Stimulated activated naive CD4-positive, alpha-beta T cell (primary cell): ENCODE measurements around the gene CSF2.

Experiments
- DNase-seq, 6 experiments: peaks; one replicate each; lab custom pipeline; 2025; lab: John Stamatoyannopoulos, UW

Gene CSF2

GRCh38 chr5:132069994-132070393 lies 3.6 kb upstream of the CSF2 start:
- DNase-seq = no peak

DNA sequence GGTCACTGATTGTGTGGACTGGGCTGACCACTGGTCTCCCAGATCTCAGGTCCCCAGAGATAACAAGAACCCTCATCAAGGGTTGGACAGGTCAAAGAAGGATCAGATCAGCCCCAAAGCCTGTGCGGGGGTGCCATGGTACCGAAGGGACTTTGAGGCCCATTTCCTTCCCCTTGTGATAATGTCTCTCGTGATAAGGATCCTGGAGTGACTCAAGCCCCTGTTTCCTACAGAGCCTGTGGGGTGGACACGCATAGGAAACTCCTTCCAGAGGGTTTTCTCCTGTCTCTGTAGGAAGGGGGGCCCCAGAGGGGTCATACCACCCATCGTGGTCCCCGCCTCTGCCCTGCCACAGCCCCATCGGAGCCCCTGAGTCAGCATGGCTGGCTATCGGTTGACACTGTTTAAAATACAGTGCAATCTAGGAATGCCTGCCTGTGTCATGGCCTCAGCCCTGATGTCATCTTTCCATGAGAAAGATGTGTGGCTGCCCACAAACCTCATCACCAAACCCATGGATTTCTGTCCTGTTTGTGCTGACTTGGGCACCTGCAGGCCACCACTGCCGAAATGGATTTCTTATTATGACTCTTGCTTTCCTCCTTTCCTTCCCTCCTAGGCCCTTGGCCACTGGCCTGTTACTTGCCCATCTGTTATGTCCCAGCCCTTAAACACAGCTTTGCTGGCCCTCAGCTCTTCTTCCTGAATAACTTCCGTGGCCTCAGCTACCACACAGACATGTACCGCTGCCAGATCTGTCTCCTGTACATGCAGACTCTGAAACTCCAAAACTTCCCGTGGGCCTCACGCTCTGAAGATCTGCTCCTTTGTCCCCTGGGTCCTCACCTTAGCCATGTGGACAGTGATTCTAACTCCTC lies 2.9 kb upstream of the CSF2 start:
- no peak for DNase-seq

DNA sequence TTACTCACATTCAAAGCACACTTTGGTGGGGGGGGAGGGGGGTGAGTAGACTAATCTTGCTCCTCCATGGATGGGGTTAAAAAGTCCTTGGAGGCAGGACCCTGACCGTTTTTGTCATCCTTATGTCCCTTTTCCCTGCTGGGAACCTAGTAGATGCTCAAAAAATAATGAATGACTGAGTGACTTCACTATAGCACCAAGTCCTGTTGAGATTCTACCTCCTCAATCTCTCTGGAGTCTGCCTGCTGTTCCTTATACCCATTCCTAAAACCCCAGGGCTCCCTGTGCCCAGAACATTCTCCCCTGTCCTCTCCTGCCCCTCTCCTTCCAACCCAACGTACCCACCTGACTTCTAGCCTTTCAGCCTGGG lies 2.3 kb upstream of the CSF2 start:
- no peak for DNase-seq

DNA sequence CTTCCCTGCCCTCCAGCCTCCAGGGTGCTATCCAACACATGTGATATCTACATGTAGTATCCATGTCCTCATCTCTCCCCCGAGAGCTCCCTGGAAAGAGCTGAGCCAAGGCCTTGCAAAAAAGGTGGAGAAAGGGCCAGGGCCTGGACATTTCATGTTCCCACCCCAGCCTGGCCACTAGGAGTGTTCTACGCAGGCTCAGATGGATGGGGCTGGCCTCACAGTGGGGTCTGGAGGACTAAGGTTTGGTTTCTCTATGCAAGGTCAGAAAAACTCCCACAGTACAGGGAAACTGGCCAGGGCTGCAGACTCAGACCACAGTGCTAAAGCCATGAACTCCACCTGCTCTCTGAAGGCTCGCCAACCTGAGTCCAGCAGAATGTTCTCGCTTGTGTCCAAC lies 1.5 kb upstream of the CSF2 start:
- no peak for DNase-seq

DNA sequence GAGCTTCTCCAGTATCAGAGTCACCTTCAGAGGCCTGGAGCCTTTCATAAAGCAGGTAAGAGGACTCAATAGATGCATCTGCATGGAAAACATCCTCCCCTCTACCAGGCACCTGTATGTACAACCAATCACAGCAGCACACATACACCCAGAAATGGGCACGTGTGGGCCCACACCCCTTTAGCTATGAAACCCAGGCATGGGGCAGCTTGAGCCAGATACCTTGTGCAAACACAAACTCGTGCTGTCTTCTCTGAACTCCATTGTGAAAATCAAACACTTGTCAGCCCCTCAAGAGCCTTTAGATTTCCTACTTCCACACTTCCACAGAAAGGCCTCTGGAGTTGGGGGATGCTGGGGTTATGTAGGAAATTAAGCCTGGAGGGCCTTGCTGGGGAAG lies 1.1 kb upstream of the CSF2 start:
- no peak for DNase-seq

- DNase-seq = no peak
Measured at GRCh38 chr5:132074091-132074771, 642 bp downstream of the CSF2 start.

- DNase-seq = no peak
Measured at GRCh38 chr5:132074772-132075718, 1.5 kb downstream of the CSF2 start.

DNA sequence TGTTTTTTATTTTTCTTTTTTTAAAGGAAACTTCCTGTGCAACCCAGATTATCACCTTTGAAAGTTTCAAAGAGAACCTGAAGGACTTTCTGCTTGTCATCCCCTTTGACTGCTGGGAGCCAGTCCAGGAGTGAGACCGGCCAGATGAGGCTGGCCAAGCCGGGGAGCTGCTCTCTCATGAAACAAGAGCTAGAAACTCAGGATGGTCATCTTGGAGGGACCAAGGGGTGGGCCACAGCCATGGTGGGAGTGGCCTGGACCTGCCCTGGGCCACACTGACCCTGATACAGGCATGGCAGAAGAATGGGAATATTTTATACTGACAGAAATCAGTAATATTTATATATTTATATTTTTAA lies 2.1 kb downstream of the CSF2 start:
- no peak for DNase-seq

GRCh38 chr5:132076202-132076830 lies 2.7 kb downstream of the CSF2 start:
- no peak for DNase-seq

- DNase-seq = no peak
Measured at GRCh38 chr5:132076983-132077382, 3.4 kb downstream of the CSF2 start.

GRCh38 chr5:132079081-132079480 lies 5.5 kb downstream of the CSF2 start:
- DNase-seq = no peak

DNA sequence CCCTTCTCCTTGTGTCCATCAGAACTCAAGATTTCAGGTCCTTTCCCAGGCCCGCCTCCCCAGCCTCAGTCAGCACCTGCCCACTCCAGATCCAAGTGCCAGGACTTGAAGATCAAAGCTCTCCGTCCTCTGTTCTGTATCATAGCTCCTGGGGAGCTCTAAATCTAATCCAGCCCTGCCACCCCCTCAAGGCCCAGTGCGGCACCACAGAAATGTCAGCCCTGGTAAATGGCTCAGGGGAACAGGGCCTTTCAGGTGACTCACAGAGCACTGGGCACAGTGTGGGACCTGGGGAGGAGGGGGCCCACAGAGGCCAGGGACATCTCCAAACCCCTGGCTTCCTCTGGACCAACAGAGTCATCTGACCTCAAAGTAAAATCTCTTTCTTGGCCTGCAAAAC lies 6.0 kb downstream of the CSF2 start:
- DNase-seq = no peak

DNA sequence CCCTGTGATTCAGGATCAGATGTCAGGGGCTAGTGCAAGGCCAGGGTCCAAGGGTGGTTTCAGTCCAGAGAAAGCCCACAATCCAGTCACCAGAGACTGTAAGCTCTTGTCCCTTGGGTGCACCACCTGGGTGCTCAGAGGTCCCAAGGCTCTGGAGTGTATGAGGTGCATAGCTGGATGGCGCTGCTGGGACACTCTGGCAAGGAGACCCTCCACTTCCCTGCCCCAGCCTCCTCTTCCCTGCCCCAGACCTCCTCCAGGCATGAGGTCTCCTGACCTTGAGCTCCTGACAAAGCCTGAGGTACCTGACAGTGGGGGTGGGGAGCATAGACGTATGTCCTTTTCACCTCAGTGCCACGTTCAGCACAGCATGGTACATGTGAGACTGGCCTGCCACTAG lies 7.0 kb downstream of the CSF2 start:
- DNase-seq = no peak

DNA sequence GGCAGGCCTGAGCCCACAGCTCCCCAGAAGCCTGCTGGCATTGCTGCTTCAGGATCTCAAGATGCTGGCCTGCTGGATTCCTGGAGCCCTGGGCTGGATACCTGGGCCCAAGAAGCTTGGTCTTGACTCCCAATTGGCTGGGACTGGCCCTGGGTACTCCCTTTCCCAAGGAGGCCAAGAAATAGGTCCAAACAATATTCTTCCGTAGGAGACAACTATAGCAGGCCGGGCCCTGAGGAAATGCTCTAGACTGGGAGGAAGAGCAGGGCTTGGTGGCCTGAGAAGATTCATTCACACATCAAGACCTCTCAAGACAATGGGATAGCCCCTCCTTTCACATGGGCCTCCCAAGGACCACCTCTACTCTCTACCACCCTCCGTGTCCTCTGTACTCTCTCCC lies 7.9 kb downstream of the CSF2 start:
- no peak for DNase-seq

DNA sequence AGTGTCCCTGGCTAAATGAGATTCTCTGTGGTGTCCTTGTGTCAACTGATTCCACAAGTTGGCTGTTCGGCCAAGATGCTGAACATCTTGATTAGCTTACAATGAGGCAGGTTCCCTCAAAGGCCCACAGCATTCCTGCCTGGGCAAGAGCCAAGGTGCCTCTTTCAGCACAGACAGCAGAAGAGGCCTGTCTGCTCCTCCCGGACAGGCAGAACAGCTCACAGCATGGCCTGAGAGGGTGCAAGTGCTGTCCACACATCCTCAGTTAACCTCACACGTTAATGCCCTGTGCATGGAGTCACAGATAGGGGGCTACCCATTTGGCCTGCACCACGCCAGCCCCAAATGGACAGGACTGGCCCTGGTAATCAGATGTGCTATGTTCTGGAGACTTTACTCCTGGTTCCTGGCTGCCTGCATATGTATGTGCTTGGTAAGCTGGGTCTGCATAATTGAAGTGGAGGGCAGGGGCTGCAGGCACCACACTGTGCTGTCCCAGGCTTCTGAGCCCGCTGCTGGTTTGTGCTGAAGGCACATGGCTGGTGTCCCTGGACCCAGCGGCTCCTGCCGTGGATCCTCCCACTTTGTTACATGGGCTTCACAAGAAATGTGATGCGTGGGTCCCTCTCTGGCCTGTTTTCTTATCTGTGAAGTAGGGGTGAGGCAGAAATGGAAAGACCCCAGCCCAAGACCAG lies 8.9 kb downstream of the CSF2 start:
- no peak for DNase-seq

DNA sequence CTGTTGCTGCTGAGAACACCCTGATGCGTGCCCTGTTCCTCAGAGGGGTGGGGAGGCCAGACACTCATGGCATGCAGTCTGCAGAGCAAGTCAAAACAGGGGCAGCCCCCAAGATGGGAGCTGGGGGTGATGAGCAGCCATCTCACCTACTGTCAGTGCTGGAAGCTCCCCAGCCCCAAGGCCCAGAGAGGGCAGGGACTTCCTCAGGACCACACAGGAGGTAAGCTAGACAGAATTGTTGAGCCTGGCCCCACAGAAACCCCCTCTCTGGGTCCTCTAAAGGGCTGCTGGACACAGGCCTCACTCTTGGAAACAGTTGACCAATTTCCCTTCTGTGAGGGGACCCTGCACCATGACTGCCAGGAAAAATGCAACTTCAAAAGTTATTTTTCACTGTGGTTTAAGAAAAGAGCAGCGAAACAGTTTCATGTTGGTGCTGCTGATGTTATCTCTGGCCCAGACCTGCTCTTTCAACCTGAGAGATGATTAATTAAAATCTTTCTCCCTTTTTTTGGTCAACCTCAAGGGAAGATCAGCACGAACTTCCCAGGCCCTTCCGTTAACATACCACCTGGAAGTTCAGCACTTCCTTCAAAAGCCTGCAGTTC lies 9.6 kb downstream of the CSF2 start:
- DNase-seq = no peak

- DNase-seq = no peak
Measured at GRCh38 chr5:132085686-132086085, 12.1 kb downstream of the CSF2 start.

DNA sequence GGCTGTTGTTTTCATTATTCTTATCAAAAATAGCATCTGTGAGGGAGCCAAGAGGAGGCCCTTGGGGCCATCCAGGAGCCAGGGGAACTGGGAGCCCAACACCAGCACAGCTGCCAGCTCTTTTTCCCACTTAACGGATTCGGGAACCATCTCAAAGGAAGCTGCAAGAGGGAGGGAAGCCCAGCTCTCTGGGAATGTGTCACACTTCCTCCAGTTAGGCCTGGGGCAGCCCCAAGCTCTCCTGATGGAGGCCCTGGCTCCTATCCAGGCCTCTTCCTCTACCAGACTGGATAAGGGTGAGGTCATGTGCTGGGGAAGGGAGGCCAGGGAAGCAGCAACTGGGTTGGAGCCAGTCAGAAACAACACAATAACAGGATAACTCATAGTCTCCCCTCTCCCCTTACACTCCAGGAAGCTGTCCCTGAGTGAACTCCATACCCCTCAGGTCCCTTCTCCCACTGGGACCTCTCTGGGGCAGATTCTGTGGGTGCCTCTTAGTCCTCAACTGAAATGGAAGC lies 12.7 kb downstream of the CSF2 start:
- no peak for DNase-seq

DNA sequence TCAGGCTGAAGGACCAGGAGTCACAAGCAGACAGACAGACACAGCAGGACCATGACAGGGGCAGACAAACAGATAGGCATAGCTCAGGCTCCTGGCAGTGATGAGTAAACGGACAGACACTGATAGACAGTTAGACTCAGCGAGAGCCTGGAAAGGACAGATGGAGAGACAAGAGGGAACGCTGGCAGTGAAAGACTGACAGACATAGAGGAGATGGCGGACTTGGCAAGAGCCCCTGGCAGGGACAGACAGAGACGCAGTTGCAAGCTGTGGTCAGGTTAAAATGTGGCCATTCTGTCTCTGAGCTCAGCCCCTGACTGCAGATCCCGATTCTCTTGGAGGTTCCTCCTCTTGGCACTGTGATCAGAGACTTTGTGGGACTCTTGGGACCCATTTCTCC lies 13.6 kb downstream of the CSF2 start:
- no peak for DNase-seq

DNA sequence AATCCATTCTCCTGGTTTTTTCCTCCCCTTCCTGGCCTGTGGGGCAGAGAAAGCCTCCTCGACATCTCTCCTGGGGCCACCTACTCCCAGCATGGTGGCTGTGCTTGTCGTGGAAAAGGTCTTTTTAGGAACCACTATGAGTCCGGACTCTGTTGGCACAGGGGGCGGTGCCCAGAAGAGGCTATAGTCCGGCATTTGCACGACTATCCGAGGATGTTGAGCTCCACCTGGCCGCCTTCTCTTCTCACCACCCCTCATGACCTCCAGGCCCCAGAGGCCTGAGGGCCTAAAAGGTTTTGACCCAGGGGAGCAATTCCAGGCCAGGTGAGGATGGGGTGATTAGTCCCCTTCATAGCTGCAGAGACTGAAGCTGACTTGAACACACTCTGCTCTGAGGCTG lies 14.1 kb downstream of the CSF2 start:
- DNase-seq = no peak

DNA sequence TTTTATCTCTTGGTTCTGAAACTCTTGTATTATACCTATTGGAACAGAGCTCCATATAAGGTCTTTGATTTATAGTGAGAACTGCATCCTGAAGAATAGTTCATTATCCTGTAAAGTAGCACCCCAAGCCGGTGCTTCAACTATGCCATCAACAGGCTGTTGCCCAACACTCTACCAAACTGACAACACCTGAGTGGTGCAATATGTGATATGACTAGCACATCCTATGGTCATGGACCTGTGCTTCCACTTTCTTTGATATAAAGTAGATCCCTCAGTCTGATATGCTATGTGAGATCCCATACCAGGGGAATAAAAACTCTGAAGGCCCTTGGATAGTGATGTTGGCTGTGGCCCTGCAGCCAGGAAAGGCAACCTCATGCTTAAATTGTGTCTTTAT lies 15.8 kb downstream of the CSF2 start:
- DNase-seq = no peak
